Measurements from ENCODE around the gene ROR1. TPM values are rescaled to one million over a fixed set of nuclear protein-coding genes. Genes with fewer than 3 reads are reported as not detected.

ROR1 gene
- total RNA-seq, 8 experiments from 2014 or later = 1.2 to 15.7 (median 2.7) TPM

DNA sequence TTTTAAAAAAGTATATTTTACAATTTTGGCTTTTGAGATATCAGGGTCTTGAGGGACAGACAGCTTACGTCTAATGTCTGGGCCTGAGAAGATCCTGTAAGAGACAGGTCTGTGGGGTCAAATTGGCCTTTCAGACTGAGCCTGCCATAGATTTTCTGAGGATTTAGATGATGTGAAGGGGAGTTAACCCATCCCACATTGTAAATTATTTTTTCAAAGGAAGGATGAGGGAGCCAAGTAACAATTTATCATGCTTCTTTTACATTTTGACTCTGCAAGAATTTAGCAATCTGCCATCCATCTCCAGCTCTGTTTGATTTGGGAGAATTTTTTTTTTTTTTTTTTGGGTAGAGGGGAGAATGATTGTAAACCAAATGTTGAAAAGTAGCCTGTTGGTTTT, 160.9 kb downstream of the ROR1 start:
- no peak overlapping the region for H3K27ac ChIP-seq
- H3K4me3 ChIP-seq = no peak overlapping the region
- H3K4me1 ChIP-seq (replicated peaks in 1 of 2) = no peaks in the 10 kb centered on the region
- WGBS, 10 experiments = 71 to 100% (median 100%) methylated on average over 1 of the region's 1 CpG; no CpG with 5 or more reads in 1 of the 10 experiments
- no peak for ATAC-seq (replicated peaks in 6 of 8)
- in situ Hi-C loops (cut with MboI; ENCODE audit: low pct_unique_long_range_greater_than_20kb in 2 of 9, low sequenced_read_pairs in 9 of 9, unreplicated experiment in 9 of 9) = loop anchor here in 1 of 9 experiments (25.0 kb wide), 1 partner anchor 203 kb away; no protein-coding TSS in a partner anchor

DNA sequence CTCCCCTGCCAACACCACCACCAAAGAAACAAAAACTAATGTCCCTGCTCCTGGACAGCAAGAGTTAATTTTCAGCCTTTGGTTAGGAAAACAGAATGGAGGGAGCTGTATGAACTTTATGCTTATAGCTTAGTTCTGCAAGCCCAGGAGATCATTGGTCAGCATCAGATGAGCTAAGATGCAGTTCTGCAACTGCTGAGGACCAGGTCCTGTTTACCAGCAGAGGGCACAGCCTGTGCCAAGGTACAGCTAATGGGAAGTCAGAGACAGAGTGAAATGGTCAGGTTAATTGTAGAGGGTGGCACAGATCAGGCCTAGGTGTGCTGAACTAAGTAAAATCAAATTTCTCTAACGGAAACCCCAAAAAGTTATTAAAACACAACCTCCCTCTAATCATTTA, 161.3 kb downstream of the ROR1 start:
- no peak overlapping the region for H3K27ac ChIP-seq
- no peak overlapping the region for H3K4me3 ChIP-seq
- 60 to 100% (median 94%) methylated on average over 1 of the region's 1 CpG; no CpG with 5 or more reads in 2 of the 10 experiments for WGBS, 10 experiments
- H3K4me1 ChIP-seq (replicated peaks in 1 of 2) = no peaks in the 10 kb centered on the region
- in situ Hi-C loops (cut with MboI; ENCODE audit: low pct_unique_long_range_greater_than_20kb in 2 of 9, low sequenced_read_pairs in 9 of 9, unreplicated experiment in 9 of 9) = loop anchor here in 1 of 9 experiments (25.0 kb wide), 1 partner anchor 202 kb away; no protein-coding TSS in a partner anchor
- peak in 3 of 8 experiments; percentile 30 to 50 (median 31) for ATAC-seq (replicated peaks in 6 of 8)

DNA sequence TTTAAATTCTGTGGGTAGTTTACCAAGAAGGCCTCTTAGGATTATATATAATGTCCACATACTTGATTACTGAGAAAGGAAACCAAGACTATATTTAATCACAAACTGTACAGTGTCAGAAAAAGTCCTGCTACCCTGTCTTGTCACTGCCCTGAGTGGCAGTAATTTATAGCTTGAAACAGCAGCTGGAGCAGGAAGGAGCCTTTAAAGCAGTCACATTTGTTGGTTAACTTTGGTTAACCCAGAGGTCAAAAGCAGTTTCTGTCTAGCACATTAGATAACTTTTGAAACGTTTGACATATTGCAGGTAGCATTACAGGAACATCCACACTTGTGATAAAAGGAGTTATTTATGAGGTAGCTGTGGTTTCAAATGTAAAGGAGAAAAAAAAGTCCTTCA, 161.7 kb downstream of the ROR1 start:
- 20 to 73% (median 60%) methylated on average over 1 of the region's 1 CpG; no CpG with 5 or more reads in 3 of the 10 experiments for WGBS, 10 experiments
- no peaks in the 10 kb centered on the region for H3K4me1 ChIP-seq (replicated peaks in 1 of 2)
- H3K27ac ChIP-seq = no peak overlapping the region
- H3K4me3 ChIP-seq = no peak overlapping the region
- no peak for ATAC-seq (replicated peaks in 6 of 8)
- in situ Hi-C loops (cut with MboI; ENCODE audit: low pct_unique_long_range_greater_than_20kb in 2 of 9, low sequenced_read_pairs in 9 of 9, unreplicated experiment in 9 of 9) = loop anchor here in 1 of 9 experiments (25.0 kb wide), 1 partner anchor 202 kb away; no protein-coding TSS in a partner anchor

DNA sequence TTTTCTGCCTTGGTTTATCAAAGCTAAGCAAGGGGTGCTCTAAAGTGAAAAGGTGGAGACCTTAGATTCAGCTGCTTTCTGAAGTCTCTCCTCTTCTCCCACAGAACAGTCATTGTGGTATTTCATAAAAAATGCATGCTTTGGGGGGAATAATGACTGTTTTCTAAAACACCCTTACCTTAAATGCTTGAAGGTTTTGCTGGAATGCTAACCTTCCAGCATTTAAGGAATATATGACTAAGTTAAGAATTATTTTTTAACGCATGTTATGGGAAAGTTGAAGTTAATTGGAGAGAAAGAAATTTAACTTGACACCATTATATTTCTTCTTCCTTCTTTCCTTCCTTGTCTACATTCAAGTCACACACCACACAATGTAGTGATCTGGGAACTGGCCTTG, 162.5 kb downstream of the ROR1 start:
- Histone ChIP-seq H3K27ac (no peak overlapping the region), H3K4me1 (replicated peaks in 1 of 2) (no peaks in the 10 kb centered on the region), H3K4me3 (no peak overlapping the region)
- ATAC-seq (replicated peaks in 6 of 8) = no peak
- in situ Hi-C loops (cut with MboI; ENCODE audit: low pct_unique_long_range_greater_than_20kb in 2 of 9, low sequenced_read_pairs in 9 of 9, unreplicated experiment in 9 of 9) = loop anchor here in 1 of 9 experiments (25.0 kb wide), 1 partner anchor 201 kb away; no protein-coding TSS in a partner anchor
- 91 to 100% (median 100%) methylated on average over 1 of the region's 1 CpG; no CpG with 5 or more reads in 4 of the 10 experiments for WGBS, 10 experiments

DNA sequence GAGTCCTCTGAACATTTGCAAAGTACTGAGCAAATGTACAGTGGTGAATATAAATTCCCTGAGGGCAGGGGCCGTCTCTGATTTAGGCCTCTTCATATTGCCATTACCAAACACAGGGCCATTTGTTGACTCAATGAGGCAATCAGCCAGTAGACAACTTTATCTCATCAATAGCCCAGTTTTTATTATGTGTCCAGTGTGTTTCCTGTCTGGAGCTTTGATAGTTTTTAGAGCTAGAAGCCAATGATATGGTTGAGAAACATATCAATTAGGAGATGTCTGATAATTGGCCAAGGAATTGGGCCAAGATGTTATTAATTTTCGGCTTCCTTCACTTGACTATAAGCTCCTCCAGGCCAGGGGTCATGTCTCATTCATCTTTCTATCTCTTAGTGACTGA, 163.0 kb downstream of the ROR1 start:
- H3K27ac ChIP-seq = no peak overlapping the region
- ATAC-seq (replicated peaks in 6 of 8) = no peak
- H3K4me1 ChIP-seq (replicated peaks in 1 of 2) = no peaks in the 10 kb centered on the region
- H3K4me3 ChIP-seq = no peak overlapping the region
- 0 to 93% (median 83%) methylated on average over 1 to 2 of the region's 2 CpGs; no CpG with 5 or more reads in 1 of the 10 experiments for WGBS, 10 experiments
- in situ Hi-C loops (cut with MboI; ENCODE audit: low pct_unique_long_range_greater_than_20kb in 2 of 9, low sequenced_read_pairs in 9 of 9, unreplicated experiment in 9 of 9) = loop anchor here in 1 of 9 experiments (25.0 kb wide), 1 partner anchor 200 kb away; no protein-coding TSS in a partner anchor

DNA sequence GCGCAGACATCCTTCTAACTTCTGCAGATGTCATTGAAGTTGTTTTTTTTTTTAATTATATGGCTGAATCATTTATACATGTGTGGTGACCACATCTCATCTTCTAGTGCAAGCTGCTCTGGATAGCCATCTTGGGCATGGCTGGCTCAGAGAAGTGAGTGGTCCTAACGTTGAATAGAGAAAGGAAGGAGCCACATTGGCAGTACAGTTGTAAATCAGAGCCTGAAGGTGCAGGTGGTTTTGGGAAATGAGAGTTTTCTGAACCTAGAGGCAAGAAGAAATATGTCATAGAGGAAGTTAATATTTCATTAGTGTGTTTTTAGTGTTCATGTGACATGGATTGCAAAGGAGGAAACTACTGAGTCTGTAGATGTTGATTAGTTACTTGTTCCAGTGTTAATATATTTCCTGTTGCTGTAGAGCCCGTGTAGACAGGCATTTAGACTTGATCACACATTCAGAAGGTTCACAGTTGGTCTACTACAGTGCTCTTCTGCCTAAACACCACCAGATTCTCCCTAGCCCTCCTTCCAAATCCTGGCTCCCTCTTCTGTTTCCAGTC, 163.7 kb downstream of the ROR1 start:
- no peak for ATAC-seq (replicated peaks in 6 of 8)
- no peak overlapping the region for H3K27ac ChIP-seq
- in situ Hi-C loops (cut with MboI; ENCODE audit: low pct_unique_long_range_greater_than_20kb in 2 of 9, low sequenced_read_pairs in 9 of 9, unreplicated experiment in 9 of 9) = loop anchor here in 1 of 9 experiments (25.0 kb wide), 1 partner anchor 200 kb away; no protein-coding TSS in a partner anchor
- H3K4me1 ChIP-seq (replicated peaks in 1 of 2) = no peaks in the 10 kb centered on the region
- 43 to 100% (median 54%) methylated on average over 1 to 3 of the region's 3 CpGs for WGBS, 10 experiments
- H3K4me3 ChIP-seq = no peak overlapping the region

DNA sequence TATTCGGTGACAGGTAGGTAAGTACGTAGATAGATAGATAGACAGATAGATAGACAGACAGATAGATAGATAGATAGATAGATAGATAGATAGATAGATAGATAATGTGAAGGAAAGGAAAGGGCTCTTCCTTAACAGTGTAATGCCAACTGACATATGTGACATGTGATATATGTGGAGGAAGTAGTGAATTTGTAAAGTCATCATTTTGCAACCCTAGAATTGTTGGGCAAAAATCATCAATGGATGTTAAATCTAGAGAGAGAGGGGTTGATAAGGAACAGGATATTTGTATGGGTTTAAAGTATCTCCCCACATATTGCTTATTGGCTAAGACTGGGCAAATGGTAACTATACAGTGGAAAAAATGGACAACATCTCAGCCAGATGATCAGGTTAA, 166.6 kb downstream of the ROR1 start:
- 79 to 100% (median 93%) methylated on average over 2 of the region's 2 CpGs; no CpG with 5 or more reads in 2 of the 10 experiments for WGBS, 10 experiments
- no peak for ATAC-seq (replicated peaks in 6 of 8)
- in situ Hi-C loops (cut with MboI; ENCODE audit: low pct_unique_long_range_greater_than_20kb in 2 of 9, low sequenced_read_pairs in 9 of 9, unreplicated experiment in 9 of 9) = loop anchor here in 1 of 9 experiments (25.0 kb wide), 1 partner anchor 197 kb away; no protein-coding TSS in a partner anchor
- H3K4me1 ChIP-seq (replicated peaks in 1 of 2) = no peaks in the 10 kb centered on the region
- H3K4me3 ChIP-seq = no peak overlapping the region
- H3K27ac ChIP-seq = no peak overlapping the region

DNA sequence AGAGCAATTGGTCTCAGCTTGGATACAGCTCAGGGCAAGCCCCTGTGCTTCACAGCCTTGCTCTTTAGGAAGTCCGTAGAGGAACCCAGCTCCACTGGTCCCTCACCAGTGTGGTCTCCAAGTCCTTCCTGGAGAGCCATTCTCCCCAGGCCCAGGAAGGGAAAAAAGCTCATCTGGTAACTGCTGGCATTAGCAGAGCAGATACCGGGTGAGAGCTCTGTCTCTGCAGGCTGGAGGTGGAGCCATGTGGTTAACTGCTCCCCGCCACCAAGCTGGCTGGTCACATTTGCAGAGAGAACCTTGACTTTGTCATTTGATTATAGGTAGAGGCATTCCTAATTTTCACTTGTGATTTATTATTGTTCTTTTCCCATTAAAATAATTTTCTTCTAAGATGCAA, 169.6 kb downstream of the ROR1 start:
- Histone ChIP-seq H3K27ac (no peak overlapping the region), H3K4me3 (no peak overlapping the region), H3K4me1 (replicated peaks in 1 of 2) (no peaks in the 10 kb centered on the region)
- no peak for ATAC-seq (replicated peaks in 6 of 8)
- WGBS, 10 experiments = 78 to 100% (median 88%) methylated on average over 1 to 3 of the region's 3 CpGs; no CpG with 5 or more reads in 4 of the 10 experiments
- in situ Hi-C loops (cut with MboI; ENCODE audit: low pct_unique_long_range_greater_than_20kb in 2 of 9, low sequenced_read_pairs in 9 of 9, unreplicated experiment in 9 of 9) = loop anchor here in 1 of 9 experiments (25.0 kb wide), 1 partner anchor 194 kb away; no protein-coding TSS in a partner anchor

DNA sequence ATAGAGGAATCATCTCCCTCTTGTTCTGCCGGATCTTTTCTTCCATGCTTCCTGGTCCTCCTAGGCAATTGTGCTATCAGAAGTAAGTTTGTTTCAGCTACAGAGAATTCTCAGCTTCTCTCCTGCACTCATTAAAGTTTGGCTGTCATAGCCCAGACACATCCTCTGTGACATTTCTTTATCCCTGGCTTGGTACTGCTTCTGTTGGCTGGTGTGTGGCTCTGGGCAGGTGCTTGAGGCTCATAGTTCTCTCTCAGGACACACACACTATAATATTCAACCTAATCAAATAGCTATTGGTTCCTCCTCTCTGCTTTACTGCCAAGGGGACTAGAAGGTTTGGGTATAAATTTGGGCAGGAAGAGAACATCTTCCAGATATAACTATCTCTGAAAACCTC, 172.1 kb downstream of the ROR1 start:
- 67 to 100% (median 100%) methylated on average over 1 of the region's 1 CpG; no CpG with 5 or more reads in 5 of the 10 experiments for WGBS, 10 experiments
- no peak for ATAC-seq (replicated peaks in 6 of 8)
- Histone ChIP-seq H3K27ac (no peak overlapping the region), H3K4me1 (replicated peaks in 1 of 2) (no peaks in the 10 kb centered on the region), H3K4me3 (no peak overlapping the region)
- in situ Hi-C loops (cut with MboI; ENCODE audit: low pct_unique_long_range_greater_than_20kb in 2 of 9, low sequenced_read_pairs in 9 of 9, unreplicated experiment in 9 of 9) = loop anchor here in 1 of 9 experiments (25.0 kb wide), 1 partner anchor 191 kb away; no protein-coding TSS in a partner anchor

DNA sequence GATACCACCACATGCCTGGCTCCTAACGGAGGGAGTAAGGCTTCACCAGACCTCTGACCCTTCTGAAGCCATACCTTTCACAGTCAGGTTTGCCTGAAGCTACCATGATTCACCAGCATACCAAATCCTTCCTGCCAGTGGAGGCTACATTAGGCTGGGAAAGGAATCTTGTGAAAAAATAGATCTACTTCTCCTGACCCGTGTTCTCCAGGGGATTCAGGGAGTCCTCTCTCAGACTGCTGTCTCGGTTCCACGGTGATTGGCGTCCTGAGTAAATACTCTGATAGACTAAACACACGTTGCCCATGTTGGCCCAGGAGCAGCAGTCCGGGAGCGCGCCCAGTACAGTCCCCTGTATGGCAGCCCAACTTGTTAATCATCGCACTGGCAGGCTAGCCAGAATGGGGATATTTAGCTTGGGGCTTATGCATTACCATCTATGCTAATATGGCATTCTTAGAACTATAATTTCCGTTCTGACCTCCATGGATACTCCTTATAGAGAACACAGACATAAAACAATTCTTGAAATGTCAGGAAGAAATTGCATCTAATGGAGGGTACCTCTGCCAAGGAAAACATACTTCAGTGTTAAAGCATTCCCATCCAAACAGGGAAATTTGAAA, 173.2 kb downstream of the ROR1 start:
- H3K4me3 ChIP-seq = no peak overlapping the region
- WGBS, 10 experiments = 12 to 100% (median 88%) methylated on average over 1 to 8 of the region's 11 CpGs; no CpG with 5 or more reads in 2 of the 10 experiments
- H3K27ac ChIP-seq = no peak overlapping the region
- peak in 3 of 8 experiments; percentile 45 to 92 (median 70) for ATAC-seq (replicated peaks in 6 of 8)
- H3K4me1 ChIP-seq (replicated peaks in 1 of 2) = no peaks in the 10 kb centered on the region
- in situ Hi-C loops (cut with MboI; ENCODE audit: low pct_unique_long_range_greater_than_20kb in 2 of 9, low sequenced_read_pairs in 9 of 9, unreplicated experiment in 9 of 9) = loop anchor here in 1 of 9 experiments (25.0 kb wide), 1 partner anchor 190 kb away; no protein-coding TSS in a partner anchor

DNA sequence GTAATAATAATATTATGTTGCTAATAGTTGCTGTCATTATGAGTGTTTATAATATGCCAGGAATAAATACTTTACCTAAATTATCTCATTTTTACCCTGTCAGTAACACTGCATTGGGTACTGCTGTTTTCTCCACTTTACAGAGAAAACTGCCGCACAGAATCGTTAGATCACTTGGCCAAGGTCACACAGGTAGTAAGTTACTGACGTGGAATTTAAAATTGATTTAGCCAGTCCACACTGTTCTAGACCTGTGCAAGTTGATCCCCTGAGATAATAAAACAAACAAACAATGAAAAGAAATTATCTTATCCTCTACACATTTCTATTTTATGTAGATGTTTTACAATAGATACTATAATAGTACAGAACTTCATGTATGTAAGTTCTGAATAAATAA, 174.1 kb downstream of the ROR1 start:
- 70 to 100% (median 96%) methylated on average over 1 to 3 of the region's 3 CpGs; no CpG with 5 or more reads in 1 of the 10 experiments for WGBS, 10 experiments
- in situ Hi-C loops (cut with MboI; ENCODE audit: low pct_unique_long_range_greater_than_20kb in 2 of 9, low sequenced_read_pairs in 9 of 9, unreplicated experiment in 9 of 9) = loop anchor here in 1 of 9 experiments (25.0 kb wide), 1 partner anchor 189 kb away; no protein-coding TSS in a partner anchor
- ATAC-seq (replicated peaks in 6 of 8) = no peak

DNA sequence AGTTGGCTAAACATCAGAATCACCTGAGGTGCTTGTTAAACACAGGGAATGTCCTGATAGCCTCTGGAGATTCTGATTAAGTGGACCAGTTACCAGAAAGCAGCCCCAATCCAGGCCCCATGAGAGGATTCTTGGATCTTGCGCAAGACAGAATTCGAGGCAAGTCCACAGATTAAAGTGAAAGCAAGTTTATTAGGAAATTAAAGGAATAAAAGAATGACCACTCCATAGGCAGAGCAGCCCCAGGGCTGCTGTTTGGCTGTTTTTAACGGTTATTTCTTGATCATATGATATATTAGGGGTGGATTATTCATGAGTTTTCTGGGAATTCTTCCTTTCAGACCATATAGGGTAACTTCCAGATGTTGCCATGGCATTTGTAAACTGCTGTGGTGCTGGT, 176.2 kb downstream of the ROR1 start:
- in situ Hi-C loops (cut with MboI; ENCODE audit: low pct_unique_long_range_greater_than_20kb in 2 of 9, low sequenced_read_pairs in 9 of 9, unreplicated experiment in 9 of 9) = no loop called here
- WGBS, 10 experiments = 0 to 93% (median 75%) methylated on average over 1 to 3 of the region's 3 CpGs; no CpG with 5 or more reads in 1 of the 10 experiments
- peak in 3 of 8 experiments; percentile 58 to 89 (median 77) for ATAC-seq (replicated peaks in 6 of 8)
- Histone ChIP-seq H3K4me3 (no peak overlapping the region), H3K27ac (no peak overlapping the region), H3K4me1 (replicated peaks in 1 of 2) (no peaks in the 10 kb centered on the region)

More for the DNA sequence above, 174.1 kb downstream of the ROR1 start:
- Histone ChIP-seq H3K4me3 (no peak overlapping the region), H3K27ac (no peak overlapping the region), H3K4me1 (replicated peaks in 1 of 2) (no peaks in the 10 kb centered on the region)
